ENCODE data around the gene NCOR2. TPM values are rescaled to one million over a fixed set of nuclear protein-coding genes. Genes with fewer than 3 reads are reported as not detected.

NCOR2 gene
- total RNA-seq, 1 donor from 2014 or later, result 143 TPM

- peak overlapping the region; percentile 3 for H3K27ac Mint-ChIP-seq (ENCODE audit: unreplicated experiment)
- no peak for TF ChIP-seq CTCF (conservative IDR thresholded peaks at IDR 0.05)
- H3K36me3 Mint-ChIP-seq (ENCODE audit: low read depth), result no peaks in the 10 kb centered on the region
- no peaks in the 10 kb centered on the region for H3K9me3 Mint-ChIP-seq
- no peak for DNase-seq (ENCODE audit: low read depth, low spot score)
- no peak overlapping the region for H3K4me3 Mint-ChIP-seq
- H3K4me1 Mint-ChIP-seq, result peaks cover 23% of the 10 kb centered on the region
- H3K27me3 Mint-ChIP-seq (ENCODE audit: low read depth), result peaks cover 2% of the 10 kb centered on the region
Measured at GRCh38 chr12:124608450-124608870, 41.0 kb upstream of the NCOR2 start.

DNA sequence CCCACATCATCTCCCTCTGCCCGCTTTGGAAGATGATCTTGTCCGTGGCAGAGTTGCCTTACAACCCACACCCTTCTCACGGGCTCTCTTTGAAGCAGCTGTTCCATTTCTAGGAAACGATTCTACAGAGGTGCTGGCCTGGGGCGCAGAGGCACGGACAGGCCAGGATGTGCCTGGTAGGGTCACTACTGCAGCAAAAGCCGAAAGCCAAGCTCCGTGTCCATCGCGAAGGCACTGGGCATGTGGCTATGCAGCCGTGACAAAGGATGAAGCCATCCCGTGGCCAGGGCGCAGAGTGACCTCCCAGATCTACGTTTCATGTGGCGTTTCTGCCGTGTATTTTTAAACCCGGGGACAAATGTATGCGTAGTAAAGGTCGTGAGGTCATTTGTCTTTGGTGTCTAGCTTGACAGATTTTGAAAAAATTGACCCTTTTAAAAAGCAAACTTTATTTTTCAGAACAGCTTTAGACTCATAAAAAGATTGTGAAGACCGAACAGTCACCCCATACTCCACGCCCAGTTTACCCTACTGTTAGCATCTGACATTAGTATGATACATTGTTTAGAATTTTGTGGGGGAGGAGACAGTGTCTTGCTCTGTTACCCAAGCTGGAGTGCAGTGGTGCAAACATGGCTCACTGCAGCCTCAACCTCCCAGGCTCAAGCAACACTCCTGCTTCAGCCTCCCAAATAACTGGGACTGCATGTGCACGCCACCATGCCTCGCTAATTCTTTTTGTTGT is 40.4 kb upstream of the NCOR2 start:
- Mint-ChIP-seq H3K4me1 (peaks cover 28% of the 10 kb centered on the region), H3K4me3 (no peak overlapping the region), H3K36me3 (ENCODE audit: low read depth) (no peaks in the 10 kb centered on the region), H3K27me3 (ENCODE audit: low read depth) (peaks cover 2% of the 10 kb centered on the region), H3K27ac (ENCODE audit: unreplicated experiment) (peak overlapping the region; percentile 60), H3K9me3 (no peaks in the 10 kb centered on the region)
- DNase-seq (ENCODE audit: low read depth, low spot score), result no peak
- no peak for TF ChIP-seq CTCF (conservative IDR thresholded peaks at IDR 0.05)

DNA sequence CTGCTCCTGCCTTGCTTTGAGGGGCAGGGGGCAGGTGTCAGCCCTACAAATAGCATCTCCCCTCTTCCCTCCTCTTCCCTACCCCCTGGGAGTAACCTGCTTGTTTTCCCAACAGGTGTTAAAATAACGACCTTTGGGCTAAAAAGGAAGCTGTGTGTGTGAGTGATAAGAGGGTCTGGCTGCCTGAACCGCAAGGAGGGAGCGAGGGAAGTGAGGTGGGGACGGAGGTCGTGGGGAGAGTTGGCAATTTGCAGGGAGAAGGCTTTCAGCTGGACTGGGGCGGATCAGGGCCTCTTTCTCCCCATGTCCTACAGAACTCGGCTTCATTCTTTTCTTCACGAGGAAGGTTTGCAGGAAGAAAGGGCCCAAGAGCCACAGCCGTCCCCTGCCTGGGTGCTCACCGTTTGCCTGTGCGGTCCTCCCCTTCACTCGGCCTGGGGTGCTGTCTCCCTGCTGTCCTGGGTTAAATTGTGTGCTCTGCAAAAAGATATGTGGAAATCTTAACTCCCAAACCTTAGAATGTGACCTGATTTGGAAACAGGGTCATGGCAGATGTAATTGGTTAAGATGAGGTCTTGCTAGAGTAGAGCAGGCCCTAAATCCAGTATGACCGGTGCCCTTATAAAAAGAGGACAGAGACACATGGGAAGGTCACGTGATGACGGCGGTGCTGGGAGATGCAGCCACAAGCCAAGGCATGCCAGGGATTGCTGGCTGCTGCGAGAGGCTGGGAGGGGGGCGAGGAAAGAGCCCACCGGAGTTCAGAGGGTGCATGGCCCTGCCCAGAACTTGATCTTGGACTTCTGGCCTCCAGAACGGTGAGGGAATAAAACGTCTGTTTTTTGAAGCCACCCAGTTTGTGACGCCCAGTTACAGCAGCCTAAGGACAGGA is 38.7 kb upstream of the NCOR2 start:
- TF ChIP-seq CTCF (conservative IDR thresholded peaks at IDR 0.05), result no peak

DNA sequence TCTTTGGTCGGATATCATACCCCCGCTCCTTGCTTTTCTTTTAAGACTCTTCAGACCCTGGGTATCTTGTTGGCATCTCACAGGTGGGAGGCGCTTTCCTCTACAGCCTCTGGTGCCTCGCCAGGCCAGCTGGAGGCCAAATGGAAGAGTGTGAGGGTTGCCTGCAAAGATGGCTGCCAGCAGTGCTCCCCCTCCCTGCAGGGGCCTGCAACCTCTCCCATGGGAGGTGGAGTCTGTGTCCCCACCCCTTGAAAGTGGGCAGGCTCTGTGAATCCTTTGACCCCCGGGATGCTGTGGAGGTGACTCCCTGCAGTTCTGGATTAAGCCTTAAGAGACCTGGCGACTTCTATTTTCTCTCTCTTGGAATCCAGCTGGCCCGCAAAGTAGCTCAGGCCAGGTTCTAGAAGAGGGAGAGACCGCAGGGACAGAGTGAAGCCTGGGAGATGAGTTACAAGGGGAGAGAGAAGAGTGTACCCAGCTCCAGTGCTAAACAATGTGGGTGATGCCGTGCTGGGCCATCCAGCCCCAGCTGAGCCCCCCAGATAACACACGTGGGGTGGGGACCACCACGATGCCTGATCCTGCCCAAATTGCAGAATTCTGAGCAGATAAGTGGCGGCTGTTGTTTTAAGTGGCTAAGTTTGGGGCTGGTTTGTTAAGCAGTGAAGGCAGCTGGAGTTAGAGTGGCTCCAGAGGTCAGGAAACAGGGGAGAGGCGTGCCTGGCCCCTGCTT is 37.9 kb upstream of the NCOR2 start:
- no peak for DNase-seq (ENCODE audit: low read depth, low spot score)
- peaks cover 31% of the 10 kb centered on the region for H3K4me1 Mint-ChIP-seq
- peaks cover 2% of the 10 kb centered on the region for H3K27me3 Mint-ChIP-seq (ENCODE audit: low read depth)
- H3K36me3 Mint-ChIP-seq (ENCODE audit: low read depth), result no peaks in the 10 kb centered on the region
- H3K4me3 Mint-ChIP-seq, result no peak overlapping the region
- no peak for TF ChIP-seq CTCF (conservative IDR thresholded peaks at IDR 0.05)
- no peaks in the 10 kb centered on the region for H3K9me3 Mint-ChIP-seq
- H3K27ac Mint-ChIP-seq (ENCODE audit: unreplicated experiment), result no peak overlapping the region

More for the DNA sequence above, 38.7 kb upstream of the NCOR2 start:
- DNase-seq (ENCODE audit: low read depth, low spot score), result no peak
- no peaks in the 10 kb centered on the region for H3K36me3 Mint-ChIP-seq (ENCODE audit: low read depth)
- no peak overlapping the region for H3K4me3 Mint-ChIP-seq
- H3K27me3 Mint-ChIP-seq (ENCODE audit: low read depth), result peaks cover 2% of the 10 kb centered on the region
- peak overlapping the region; percentile 4 for H3K27ac Mint-ChIP-seq (ENCODE audit: unreplicated experiment)
- peaks cover 31% of the 10 kb centered on the region for H3K4me1 Mint-ChIP-seq
- H3K9me3 Mint-ChIP-seq, result no peaks in the 10 kb centered on the region

GRCh38 chr12:124604264-124604680 is 36.9 kb upstream of the NCOR2 start:
- Mint-ChIP-seq H3K9me3 (peaks cover under 1% of the 10 kb centered on the region), H3K4me3 (no peak overlapping the region), H3K36me3 (ENCODE audit: low read depth) (no peaks in the 10 kb centered on the region), H3K27ac (ENCODE audit: unreplicated experiment) (no peak overlapping the region), H3K27me3 (ENCODE audit: low read depth) (no peaks in the 10 kb centered on the region), H3K4me1 (peaks cover 31% of the 10 kb centered on the region)
- no peak for TF ChIP-seq CTCF (conservative IDR thresholded peaks at IDR 0.05)
- no peak for DNase-seq (ENCODE audit: low read depth, low spot score)

Measured in neural crest cell (in vitro differentiated cells).